ENCODE data around the gene HNRNPLL. TPM values are rescaled to one million over a fixed set of nuclear protein-coding genes. Genes with fewer than 3 reads are reported as not detected.

Gene HNRNPLL
- total RNA-seq, 2 donors from 2014 or later, result 54.6 to 55.6 TPM

DNA sequence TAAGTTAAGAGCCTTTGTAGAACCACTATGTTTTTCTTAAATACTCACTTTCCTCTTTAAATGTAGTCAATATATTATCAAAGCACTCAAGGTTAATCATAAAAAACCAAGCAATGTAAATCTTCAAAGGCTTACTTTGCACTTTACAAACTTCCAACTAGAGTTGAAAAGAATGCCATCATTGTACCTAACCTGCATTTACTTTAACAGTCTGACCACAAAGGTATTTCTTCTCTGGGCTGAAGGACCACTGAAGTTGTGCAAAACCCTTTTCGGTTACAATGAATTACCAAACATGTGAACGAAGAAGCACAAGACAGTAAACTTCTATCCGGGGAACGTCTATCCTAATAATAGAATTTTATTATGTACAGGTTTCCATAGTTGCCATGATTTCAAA is 3.0 kb downstream of the HNRNPLL start:
- intact Hi-C loops (cut with DNase I), result loop anchor here in 1 of 2 donors (5.0 kb wide), 1 partner anchor 68 kb away; the partner anchor contains the start of gene GALM
- no peak for DNase-seq (ENCODE audit: low spot score)

GRCh38 chr2:38598991-38599295 is 3.8 kb downstream of the HNRNPLL start:
- no peak for DNase-seq (ENCODE audit: low spot score)
- intact Hi-C loops (cut with DNase I), result loop anchor here in 1 of 2 donors (5.0 kb wide), 1 partner anchor 68 kb away; the partner anchor contains the start of gene GALM

- no peak for DNase-seq (ENCODE audit: low spot score)
- intact Hi-C loops (cut with DNase I), result loop anchor here in 1 of 2 donors (5.0 kb wide), 1 partner anchor 69 kb away; the partner anchor contains the start of gene GALM
Measured at GRCh38 chr2:38598200-38598990, 4.3 kb downstream of the HNRNPLL start.

- intact Hi-C loops (cut with DNase I), result loop anchor here in 1 of 2 donors (5.0 kb wide), 1 partner anchor 70 kb away; the partner anchor contains the start of gene GALM
- no peak for DNase-seq (ENCODE audit: low spot score)
Measured at GRCh38 chr2:38597115-38597514, 5.6 kb downstream of the HNRNPLL start.

- DNase-seq (ENCODE audit: low spot score), result no peak
- intact Hi-C loops (cut with DNase I), result loop anchor here in 1 of 2 donors (5.0 kb wide), 1 partner anchor 71 kb away; the partner anchor contains the start of gene GALM
Measured at GRCh38 chr2:38596229-38596628, 6.5 kb downstream of the HNRNPLL start.

DNA sequence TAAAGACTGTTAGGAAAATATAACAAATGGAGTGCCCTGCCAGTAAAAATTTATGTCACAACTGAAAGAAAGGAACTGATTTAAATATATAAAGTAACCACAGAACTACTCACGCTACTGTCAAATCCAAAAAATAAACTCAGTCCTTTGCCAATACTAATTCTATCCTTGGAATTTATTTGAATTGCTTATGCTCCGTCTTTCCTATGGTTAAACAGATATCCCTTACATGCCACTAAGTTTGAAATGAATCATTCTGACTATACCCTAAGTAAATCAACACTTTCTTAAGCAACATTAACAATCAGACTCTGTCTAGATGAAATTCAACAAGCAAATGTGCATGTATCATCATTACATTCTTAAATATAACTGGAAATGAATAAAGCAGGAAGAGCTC is 9.8 kb downstream of the HNRNPLL start:
- intact Hi-C loops (cut with DNase I), result no loop called here

DNA sequence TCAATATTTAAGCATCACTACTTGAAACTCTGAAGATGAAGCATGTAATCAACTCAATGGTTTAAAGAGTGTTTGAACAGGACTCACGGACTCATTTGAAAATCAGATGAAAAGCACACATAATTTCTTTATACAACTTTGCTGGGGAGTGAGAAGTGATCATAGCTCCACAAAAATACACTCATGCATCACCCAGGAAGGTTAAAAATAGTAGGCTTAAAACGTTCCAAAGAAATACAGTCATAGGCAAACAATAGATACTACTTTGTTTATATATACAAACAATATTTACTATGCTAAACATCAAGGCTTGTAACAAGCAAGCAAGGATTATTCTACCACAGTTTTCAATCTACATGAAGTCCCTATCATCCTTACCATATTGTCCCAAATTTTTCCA is 11.6 kb downstream of the HNRNPLL start:
- DNase-seq (ENCODE audit: low spot score), result no peak
- intact Hi-C loops (cut with DNase I), result no loop called here

More for the DNA sequence above, 9.8 kb downstream of the HNRNPLL start:
- no peak for DNase-seq (ENCODE audit: low spot score)

DNA sequence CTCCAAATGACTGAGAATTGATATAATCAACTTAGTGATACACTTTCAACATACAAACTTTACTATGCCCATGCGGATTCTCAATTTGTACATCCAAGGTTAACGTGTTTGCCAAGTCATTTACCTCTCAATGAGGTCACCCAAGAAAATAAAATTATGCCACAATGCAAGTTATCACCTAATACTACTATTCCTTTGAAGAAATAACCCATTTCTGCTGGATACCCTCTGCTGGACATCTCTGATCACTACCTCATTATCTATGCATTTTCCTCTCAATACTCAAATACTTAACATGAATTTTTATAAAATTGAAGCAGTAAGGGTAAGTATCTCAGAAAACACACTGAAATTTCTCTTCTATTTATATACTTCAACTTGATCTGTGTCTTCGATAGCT is 12.7 kb downstream of the HNRNPLL start:
- intact Hi-C loops (cut with DNase I), result no loop called here
- DNase-seq (ENCODE audit: low spot score), result no peak

DNA sequence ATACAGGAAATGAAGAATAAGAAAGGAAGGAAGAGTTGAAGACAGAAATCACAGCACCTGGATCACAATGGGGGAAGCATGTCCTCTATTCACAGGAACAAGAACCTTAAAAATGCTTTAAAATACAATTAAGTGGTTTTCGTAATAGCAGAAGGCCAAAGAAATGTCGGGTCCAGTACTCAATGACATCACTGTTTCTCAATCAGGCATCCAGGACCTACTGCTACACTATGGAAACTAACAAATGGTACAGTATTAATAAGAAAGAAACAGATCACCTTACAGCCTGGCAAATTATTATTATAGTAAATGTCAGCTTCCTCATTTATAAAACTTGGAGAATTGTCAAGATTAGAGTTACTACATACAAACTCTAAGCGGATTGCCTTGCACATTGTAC is 15.8 kb downstream of the HNRNPLL start:
- intact Hi-C loops (cut with DNase I), result loop anchor here in 1 of 2 donors (5.0 kb wide), 1 partner anchor 150 kb away; no protein-coding TSS in a partner anchor

GRCh38 chr2:38584881-38585280 is 17.8 kb downstream of the HNRNPLL start:
- no peak for DNase-seq (ENCODE audit: low spot score)
- intact Hi-C loops (cut with DNase I), result loop anchor here in 1 of 2 donors (5.0 kb wide), 2 partner anchors 142 to 152 kb away; no protein-coding TSS in a partner anchor

More for the DNA sequence above, 15.8 kb downstream of the HNRNPLL start:
- no peak for DNase-seq (ENCODE audit: low spot score)

- intact Hi-C loops (cut with DNase I), result loop anchor here in 1 of 2 donors (5.0 kb wide), 1 partner anchor 143 kb away; no protein-coding TSS in a partner anchor
- DNase-seq (ENCODE audit: low spot score), result no peak
Measured at GRCh38 chr2:38583994-38584393, 18.7 kb downstream of the HNRNPLL start.

DNA sequence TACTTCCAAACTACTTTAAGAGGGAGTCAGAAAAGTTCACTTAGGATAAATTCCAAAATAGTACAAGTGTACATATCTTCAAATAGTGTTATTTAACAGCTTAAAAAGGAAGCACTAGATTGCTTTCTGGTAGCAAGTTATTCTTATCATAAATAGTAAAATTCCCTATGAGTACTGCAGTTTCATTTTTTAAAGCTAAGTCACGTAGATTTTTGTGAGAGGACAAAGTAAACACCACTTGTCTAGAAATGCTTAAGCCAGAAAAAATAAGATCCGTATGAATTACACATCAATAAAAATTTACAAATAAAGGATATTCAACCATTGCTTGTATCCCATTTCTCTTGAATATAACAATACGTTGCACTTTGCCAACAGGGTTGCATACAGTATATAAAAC is 19.2 kb downstream of the HNRNPLL start:
- intact Hi-C loops (cut with DNase I), result loop anchor here in 1 of 2 donors (5.0 kb wide), 1 partner anchor 144 kb away; no protein-coding TSS in a partner anchor

GRCh38 chr2:38581193-38582147 is 21.3 kb downstream of the HNRNPLL start:
- DNase-seq (ENCODE audit: low spot score), result no peak
- intact Hi-C loops (cut with DNase I), result loop anchor here (1.0 to 5.0 kb wide), 2 partner anchors 140 to 146 kb away; no protein-coding TSS in a partner anchor

More for the DNA sequence above, 19.2 kb downstream of the HNRNPLL start:
- no peak for DNase-seq (ENCODE audit: low spot score)

DNA sequence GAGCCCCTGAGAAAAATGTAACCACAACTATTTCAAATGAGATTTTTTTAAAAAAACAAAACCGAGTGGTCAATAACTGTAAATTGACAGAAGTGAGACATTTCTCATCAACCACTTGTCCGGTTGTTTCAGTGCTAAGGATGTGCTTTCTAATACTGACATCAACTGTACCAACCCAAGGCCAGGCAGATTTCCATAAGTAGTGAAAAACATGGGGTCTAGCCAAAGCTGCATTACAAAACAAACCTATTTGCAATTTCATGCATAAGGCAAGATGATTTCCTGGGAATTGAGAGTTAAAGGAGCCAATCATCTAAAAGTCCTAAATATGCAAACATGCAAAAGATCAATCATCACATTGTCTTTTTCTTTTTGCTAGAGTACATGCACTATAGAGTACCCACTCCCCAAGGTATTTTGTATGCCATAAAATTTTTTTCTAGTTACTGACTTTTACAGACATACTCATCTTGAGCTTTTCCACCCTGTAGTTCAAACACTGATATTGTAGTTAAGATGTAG is 22.6 kb downstream of the HNRNPLL start:
- intact Hi-C loops (cut with DNase I), result loop anchor here in 1 of 2 donors (5.0 kb wide), 1 partner anchor 147 kb away; no protein-coding TSS in a partner anchor

DNA sequence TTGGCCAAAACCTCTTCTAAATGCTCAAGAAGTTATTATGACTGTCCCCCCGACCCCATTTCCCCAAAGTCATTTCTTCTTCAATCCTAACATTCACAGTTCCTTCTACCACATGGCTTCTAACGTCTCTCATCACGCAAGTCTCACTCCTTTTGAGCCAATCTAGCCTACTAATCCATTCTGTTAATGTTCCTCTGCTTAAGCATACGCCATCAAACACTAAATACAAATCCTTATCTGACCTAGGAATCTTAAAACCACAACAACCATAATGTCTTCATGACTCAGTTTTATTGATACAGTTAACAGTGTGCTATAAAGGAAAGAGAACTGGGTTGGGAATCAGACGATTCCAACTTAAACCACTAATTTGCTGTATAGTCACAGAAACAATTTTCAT is 23.9 kb downstream of the HNRNPLL start:
- intact Hi-C loops (cut with DNase I), result no loop called here
- DNase-seq (ENCODE audit: low spot score), result no peak

More for the DNA sequence above, 22.6 kb downstream of the HNRNPLL start:
- DNase-seq (ENCODE audit: low spot score), result no peak

GRCh38 chr2:38574278-38574677 is 28.4 kb downstream of the HNRNPLL start:
- intact Hi-C loops (cut with DNase I), result no loop called here
- DNase-seq (ENCODE audit: low spot score), result no peak

GRCh38 chr2:38572167-38572566 is 30.6 kb downstream of the HNRNPLL start:
- intact Hi-C loops (cut with DNase I), result loop anchor here in 1 of 2 donors (1.0 kb wide), 1 partner anchor 22 kb away; no protein-coding TSS in a partner anchor
- no peak for DNase-seq (ENCODE audit: low spot score)

- intact Hi-C loops (cut with DNase I), result no loop called here
- no peak for DNase-seq (ENCODE audit: low spot score)
Measured at GRCh38 chr2:38571193-38571592, 31.5 kb downstream of the HNRNPLL start.
